ENCODE measurements around the gene ZBTB7C.

- TF ChIP-seq CTCF (IDR thresholded peaks at IDR 0.05): no peak
- no peak for TF ChIP-seq POLR2A (IDR thresholded peaks at IDR 0.05)
- TF ChIP-seq POLR2AphosphoS5 (IDR thresholded peaks at IDR 0.05): no peak
Measured at GRCh38 chr18:48032876-48033789, 376.1 kb downstream of the ZBTB7C start.
